Renal pelvis (tissue), 4 donors: ENCODE measurements around the gene WRNIP1. TPM values are rescaled to one million over a fixed set of nuclear protein-coding genes. Genes with fewer than 3 reads are reported as not detected.
"Not testable (repeated sequence)": the region's sequence is repeated elsewhere in the genome, so short reads cannot be mapped to it uniquely, and the experiment has no call there.

Experiments
- DNase-seq: peaks from one replicate; pipeline ENCODE4 v3.0.0-alpha.2; 2013
- polyA plus RNA-seq, 3 donors: library from polyadenylated mRNA; unstranded; fragments of 120-200 nt; gene quantifications; one replicate each; pipeline ENCODE4 v1.2.1, GENCODE V29; 2013; ENCODE audit not compliant: insufficient read length in 3 of 3

Gene WRNIP1
- polyA plus RNA-seq, 3 donors = 51.6 to 58.1 (median 54.0) TPM

GRCh38 chr6:2756241-2756640 is 9.0 kb upstream of the WRNIP1 start:
- DNase-seq = no peak

- DNase-seq = no peak
Observed at GRCh38 chr6:2756687-2757224, 8.4 kb upstream of the WRNIP1 start.

- DNase-seq = no peak
Observed at GRCh38 chr6:2758980-2759379, 6.2 kb upstream of the WRNIP1 start.

GRCh38 chr6:2760882-2761842 is 4.0 kb upstream of the WRNIP1 start:
- no peak for DNase-seq

- DNase-seq = not testable (repeated sequence)
Observed at GRCh38 chr6:2762868-2763267, 2.3 kb upstream of the WRNIP1 start.

GRCh38 chr6:2763345-2763841 is 1.8 kb upstream of the WRNIP1 start:
- no peak for DNase-seq

- no peak for DNase-seq
Observed at GRCh38 chr6:2763876-2764540, 1.2 kb upstream of the WRNIP1 start.

GRCh38 chr6:2764610-2765165 is 505 bp upstream of the WRNIP1 start:
- DNase-seq = peak; percentile 61

GRCh38 chr6:2765896-2766766 is 938 bp downstream of the WRNIP1 start:
- no peak for DNase-seq

- DNase-seq = no peak
Observed at GRCh38 chr6:2766767-2767656, 1.8 kb downstream of the WRNIP1 start.

- DNase-seq = no peak
Observed at GRCh38 chr6:2767657-2768524, 2.7 kb downstream of the WRNIP1 start.

GRCh38 chr6:2768696-2769095 is 3.5 kb downstream of the WRNIP1 start:
- DNase-seq = no peak

- DNase-seq = no peak
Observed at GRCh38 chr6:2770171-2770570, 5.0 kb downstream of the WRNIP1 start.

- no peak for DNase-seq
Observed at GRCh38 chr6:2771079-2771478, 5.9 kb downstream of the WRNIP1 start.

GRCh38 chr6:2772840-2773239 is 7.6 kb downstream of the WRNIP1 start:
- DNase-seq = no peak

GRCh38 chr6:2773449-2773848 is 8.3 kb downstream of the WRNIP1 start:
- no peak for DNase-seq

- DNase-seq = no peak
Observed at GRCh38 chr6:2775003-2775402, 9.8 kb downstream of the WRNIP1 start.

GRCh38 chr6:2777249-2777648 is 12.1 kb downstream of the WRNIP1 start:
- DNase-seq = no peak

- DNase-seq = no peak
Observed at GRCh38 chr6:2780102-2780737, 15.0 kb downstream of the WRNIP1 start.
